Osteocyte (in vitro differentiated cells): ENCODE measurements around the gene SLC2A8. TPM values are rescaled to one million over a fixed set of nuclear protein-coding genes. Genes with fewer than 3 reads are reported as not detected.
A peak's percentile ranks its signal among the peaks of the same experiment; 100 is the strongest.

ENCODE experiments used
- DNase-seq: peaks from one replicate; pipeline ENCODE4 v3.0.0; 2021; ENCODE audit warnings: mixed read lengths; ENCODE audit not compliant: unreplicated experiment; ENCODE audit errors: extremely low spot score
- H3K27ac Mint-ChIP-seq: one replicate; pipeline ENCODE4 v1.8.0; 2021; ENCODE audit warnings: mild to moderate bottlenecking, mixed read lengths; ENCODE audit not compliant: unreplicated experiment
- H3K27me3 Mint-ChIP-seq: one replicate; pipeline ENCODE4 v1.8.0; 2021; ENCODE audit warnings: mixed read lengths; ENCODE audit not compliant: unreplicated experiment
- H3K36me3 Mint-ChIP-seq: one replicate; pipeline ENCODE4 v1.8.0; 2021; ENCODE audit warnings: mixed read lengths; ENCODE audit not compliant: unreplicated experiment
- H3K4me1 Mint-ChIP-seq: one replicate; pipeline ENCODE4 v1.8.0; 2021; ENCODE audit warnings: mixed read lengths; ENCODE audit not compliant: unreplicated experiment
- H3K4me3 Mint-ChIP-seq: one replicate; pipeline ENCODE4 v1.8.0; 2021; ENCODE audit warnings: mild to moderate bottlenecking, moderate library complexity, mixed read lengths; ENCODE audit not compliant: unreplicated experiment
- H3K9me3 Mint-ChIP-seq: one replicate; pipeline ENCODE4 v1.8.0; 2021; ENCODE audit warnings: mixed read lengths; ENCODE audit not compliant: unreplicated experiment
- CTCF ChIP-seq: fragments of 200-600 bp; sonication (generic); IDR thresholded peaks from 2 replicates; pipeline ENCODE4 v1.5.0; 2021; ENCODE audit warnings: antibody characterized with exemption, mild to moderate bottlenecking, moderate library complexity
- total RNA-seq: library from RNA; stranded (reverse); gene quantifications from 2 replicates; pipeline ENCODE4 v1.2.1, GENCODE V29; 2021

SLC2A8 gene
- total RNA-seq, 1 donor from 2014 or later = 18.2 TPM

GRCh38 chr9:127428348-127428747, 31.4 kb downstream of the SLC2A8 start:
- H3K36me3 Mint-ChIP-seq = peaks cover 20% of the 10 kb centered on the region
- H3K4me3 Mint-ChIP-seq = no peak overlapping the region
- no peak for TF ChIP-seq CTCF
- H3K9me3 Mint-ChIP-seq = no peaks in the 10 kb centered on the region
- DNase-seq = no peak
- no peak overlapping the region for H3K27ac Mint-ChIP-seq
- H3K27me3 Mint-ChIP-seq = no peaks in the 10 kb centered on the region
- H3K4me1 Mint-ChIP-seq = peaks cover 24% of the 10 kb centered on the region

DNA sequence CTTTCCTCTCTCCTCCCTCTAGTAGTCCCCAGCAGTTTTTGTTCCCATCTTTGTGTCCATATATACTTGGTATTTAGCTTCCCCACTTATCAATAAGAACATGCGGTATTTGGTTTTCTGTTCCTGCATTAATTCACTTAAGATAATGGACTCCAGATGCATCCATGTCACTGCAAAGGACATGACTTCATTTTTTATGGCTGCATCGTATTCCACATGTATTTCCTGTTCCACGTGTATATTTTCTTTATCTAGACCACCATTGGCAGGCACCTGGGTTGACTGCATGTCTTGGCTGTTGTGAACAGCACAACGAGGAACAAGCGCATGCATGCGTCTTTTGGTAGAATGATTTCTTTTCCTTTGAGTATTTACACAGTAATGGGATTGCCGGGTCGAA, 33.4 kb downstream of the SLC2A8 start:
- Mint-ChIP-seq H3K4me3 (no peak overlapping the region), H3K9me3 (no peaks in the 10 kb centered on the region), H3K4me1 (peaks cover 13% of the 10 kb centered on the region), H3K27ac (no peak overlapping the region), H3K36me3 (peaks cover 40% of the 10 kb centered on the region), H3K27me3 (no peaks in the 10 kb centered on the region)
- no peak for TF ChIP-seq CTCF
- no peak for DNase-seq

DNA sequence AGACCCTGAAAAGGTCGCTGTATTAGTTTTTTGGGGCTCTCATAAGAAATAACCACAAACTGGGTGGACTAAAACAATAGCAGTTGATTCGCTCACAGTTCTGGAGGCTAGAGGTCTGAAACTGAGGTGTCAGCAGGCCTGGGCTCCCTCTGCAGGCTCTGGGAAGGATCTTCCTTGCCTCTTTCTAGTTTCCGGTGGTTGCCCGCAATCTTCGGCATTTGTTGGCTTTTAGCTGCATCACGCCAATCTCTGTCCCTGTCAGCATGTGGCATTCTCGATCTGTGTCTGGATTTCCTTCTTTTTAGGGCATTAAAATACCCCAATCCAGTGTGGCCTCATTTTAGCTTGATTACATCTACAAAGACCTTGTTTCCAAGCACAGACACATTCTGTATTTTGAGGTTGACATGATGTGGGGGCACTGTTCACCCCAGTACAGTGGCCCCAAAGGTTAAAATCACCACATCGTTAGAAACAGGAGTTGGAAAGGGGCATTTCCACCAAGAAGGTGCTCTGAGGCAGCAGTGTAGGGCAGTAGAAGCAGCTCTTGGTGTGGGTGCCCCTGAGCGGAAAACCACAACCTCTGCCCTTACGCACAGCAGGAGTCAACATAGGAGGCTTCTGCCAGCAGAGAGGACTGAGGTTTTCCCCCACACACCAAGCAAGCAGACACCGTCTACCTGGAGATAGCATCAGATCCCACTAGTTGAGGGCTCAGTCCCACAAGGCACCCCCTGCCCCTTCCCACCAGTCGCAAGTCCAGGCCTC, 40.7 kb downstream of the SLC2A8 start:
- Mint-ChIP-seq H3K9me3 (no peaks in the 10 kb centered on the region), H3K27me3 (no peaks in the 10 kb centered on the region), H3K4me1 (no peaks in the 10 kb centered on the region), H3K4me3 (no peak overlapping the region), H3K27ac (no peak overlapping the region), H3K36me3 (peaks cover 60% of the 10 kb centered on the region)
- DNase-seq = no peak
- TF ChIP-seq CTCF = peak; percentile 25

GRCh38 chr9:127438394-127438793, 41.4 kb downstream of the SLC2A8 start:
- H3K36me3 Mint-ChIP-seq = peaks cover 58% of the 10 kb centered on the region
- H3K4me1 Mint-ChIP-seq = no peaks in the 10 kb centered on the region
- no peaks in the 10 kb centered on the region for H3K27me3 Mint-ChIP-seq
- H3K4me3 Mint-ChIP-seq = no peak overlapping the region
- no peaks in the 10 kb centered on the region for H3K9me3 Mint-ChIP-seq
- no peak for DNase-seq
- no peak overlapping the region for H3K27ac Mint-ChIP-seq
- TF ChIP-seq CTCF = no peak

GRCh38 chr9:127444283-127444920, 47.4 kb downstream of the SLC2A8 start:
- no peak for DNase-seq
- no peak for TF ChIP-seq CTCF
- peak overlapping the region; percentile 21 for H3K27ac Mint-ChIP-seq

More at GRCh38 chr9:127444283-127444920, 47.4 kb downstream of the SLC2A8 start:
- peaks cover 20% of the 10 kb centered on the region for H3K4me1 Mint-ChIP-seq
- no peaks in the 10 kb centered on the region for H3K27me3 Mint-ChIP-seq
- peaks cover 68% of the 10 kb centered on the region for H3K36me3 Mint-ChIP-seq
- H3K9me3 Mint-ChIP-seq = no peaks in the 10 kb centered on the region
- H3K4me3 Mint-ChIP-seq = no peak overlapping the region
